ENCODE data around the gene RIC8B.
A peak's percentile ranks its signal among the peaks of the same experiment; 100 is the strongest.

Gene RIC8B

DNA sequence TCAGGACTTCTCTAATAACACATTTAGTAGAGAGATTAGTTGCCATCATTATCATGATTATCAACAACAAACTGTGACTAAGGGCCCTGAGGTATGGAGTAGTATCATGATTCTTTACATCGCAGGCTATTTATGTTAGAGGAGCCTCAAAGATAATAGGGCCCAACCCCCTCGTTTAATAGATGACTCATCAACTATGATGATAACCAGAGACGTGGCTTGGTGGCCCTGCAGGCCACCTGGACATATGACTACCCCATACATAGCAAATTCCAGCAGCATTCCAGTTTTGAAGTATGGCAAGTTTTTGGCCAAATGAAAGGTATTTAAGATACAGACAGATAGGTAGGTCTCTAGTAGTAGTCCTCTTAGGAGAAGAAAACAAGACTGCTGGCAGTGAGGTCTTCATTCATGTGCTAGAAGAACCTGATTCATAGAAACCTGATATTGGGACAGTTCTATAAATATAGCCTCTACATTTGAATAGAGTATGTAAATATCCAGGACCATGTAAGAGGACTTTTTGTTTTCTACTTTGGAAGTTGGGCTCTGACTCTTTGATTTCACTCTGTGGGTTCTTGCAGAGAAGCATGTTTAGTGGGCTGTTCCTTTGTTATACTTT is 5.6 kb downstream of the RIC8B start:
- Histone ChIP-seq H3K4me1 (peaks cover 12% of the 10 kb centered on the region), H3K27me3 (no peaks in the 10 kb centered on the region), H3K36me3 (peaks cover 6% of the 10 kb centered on the region; the same call in 1 of the 2 replicates), H3K4me3 (ENCODE audit: low read depth, low read length) (no peak overlapping the region), H3K9me3 (no peaks in the 10 kb centered on the region)
- TF ChIP-seq, protein P1, sequence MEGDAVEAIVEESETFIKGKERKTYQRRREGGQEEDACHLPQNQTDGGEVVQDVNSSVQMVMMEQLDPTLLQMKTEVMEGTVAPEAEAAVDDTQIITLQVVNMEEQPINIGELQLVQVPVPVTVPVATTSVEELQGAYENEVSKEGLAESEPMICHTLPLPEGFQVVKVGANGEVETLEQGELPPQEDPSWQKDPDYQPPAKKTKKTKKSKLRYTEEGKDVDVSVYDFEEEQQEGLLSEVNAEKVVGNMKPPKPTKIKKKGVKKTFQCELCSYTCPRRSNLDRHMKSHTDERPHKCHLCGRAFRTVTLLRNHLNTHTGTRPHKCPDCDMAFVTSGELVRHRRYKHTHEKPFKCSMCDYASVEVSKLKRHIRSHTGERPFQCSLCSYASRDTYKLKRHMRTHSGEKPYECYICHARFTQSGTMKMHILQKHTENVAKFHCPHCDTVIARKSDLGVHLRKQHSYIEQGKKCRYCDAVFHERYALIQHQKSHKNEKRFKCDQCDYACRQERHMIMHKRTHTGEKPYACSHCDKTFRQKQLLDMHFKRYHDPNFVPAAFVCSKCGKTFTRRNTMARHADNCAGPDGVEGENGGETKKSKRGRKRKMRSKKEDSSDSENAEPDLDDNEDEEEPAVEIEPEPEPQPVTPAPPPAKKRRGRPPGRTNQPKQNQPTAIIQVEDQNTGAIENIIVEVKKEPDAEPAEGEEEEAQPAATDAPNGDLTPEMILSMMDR (IDR thresholded peaks at IDR 0.05; ENCODE audit: low read depth, low read length): no peak
- DNase-seq: peak; percentile 61

DNA sequence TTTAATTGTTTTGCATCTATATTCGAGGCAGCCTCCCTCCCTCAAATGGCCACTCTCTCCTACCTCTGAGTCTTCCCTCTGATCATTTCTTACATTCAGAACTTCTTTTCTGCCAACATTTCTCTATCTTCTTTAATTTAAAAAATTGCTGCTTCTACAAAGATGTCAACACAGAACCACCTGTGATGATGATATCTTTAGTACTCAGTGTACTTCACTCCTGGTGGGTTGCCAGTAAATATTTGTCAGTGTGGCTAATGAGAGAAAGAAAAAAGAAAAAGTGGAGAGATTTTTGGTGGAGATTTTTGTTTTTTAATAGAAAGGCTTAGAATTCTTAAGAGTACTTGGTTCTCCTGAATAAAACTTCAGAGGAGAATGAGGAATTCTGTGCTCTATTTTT is 8.1 kb downstream of the RIC8B start:
- DNase-seq: no peak
- peaks cover 10% of the 10 kb centered on the region for H3K4me1 ChIP-seq
- TF ChIP-seq, protein P1 (IDR thresholded peaks at IDR 0.05; ENCODE audit: low read depth, low read length): no peak
- peaks cover 10% of the 10 kb centered on the region; the same call in 1 of the 2 replicates for H3K36me3 ChIP-seq
- no peaks in the 10 kb centered on the region for H3K27me3 ChIP-seq
- no peaks in the 10 kb centered on the region for H3K9me3 ChIP-seq
- no peak overlapping the region for H3K4me3 ChIP-seq (ENCODE audit: low read depth, low read length)

DNA sequence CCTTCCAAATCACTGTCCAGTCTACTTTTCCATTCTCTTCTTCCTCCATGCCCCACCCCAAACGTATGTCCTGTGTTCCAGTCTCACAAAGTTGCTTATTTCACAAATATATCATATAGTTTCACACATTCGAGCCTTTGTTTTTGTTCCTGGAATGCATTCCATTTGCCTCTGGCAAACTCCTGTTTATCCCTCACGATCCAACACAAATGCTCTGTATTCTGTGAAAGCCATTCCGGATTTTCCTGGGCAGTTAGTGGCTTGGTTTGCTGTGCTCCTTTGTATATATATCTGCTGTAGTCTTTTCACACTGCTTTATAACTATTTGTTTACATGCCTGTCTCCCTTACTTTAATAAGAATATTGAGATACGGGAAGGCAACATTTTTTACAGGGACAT is 9.0 kb downstream of the RIC8B start:
- Histone ChIP-seq H3K36me3 (peaks cover 10% of the 10 kb centered on the region; the same call in 1 of the 2 replicates), H3K27me3 (no peaks in the 10 kb centered on the region), H3K4me1 (peaks cover 10% of the 10 kb centered on the region), H3K4me3 (ENCODE audit: low read depth, low read length) (no peak overlapping the region), H3K9me3 (no peaks in the 10 kb centered on the region)
- DNase-seq: no peak
- TF ChIP-seq, protein P1 (IDR thresholded peaks at IDR 0.05; ENCODE audit: low read depth, low read length): no peak

DNA sequence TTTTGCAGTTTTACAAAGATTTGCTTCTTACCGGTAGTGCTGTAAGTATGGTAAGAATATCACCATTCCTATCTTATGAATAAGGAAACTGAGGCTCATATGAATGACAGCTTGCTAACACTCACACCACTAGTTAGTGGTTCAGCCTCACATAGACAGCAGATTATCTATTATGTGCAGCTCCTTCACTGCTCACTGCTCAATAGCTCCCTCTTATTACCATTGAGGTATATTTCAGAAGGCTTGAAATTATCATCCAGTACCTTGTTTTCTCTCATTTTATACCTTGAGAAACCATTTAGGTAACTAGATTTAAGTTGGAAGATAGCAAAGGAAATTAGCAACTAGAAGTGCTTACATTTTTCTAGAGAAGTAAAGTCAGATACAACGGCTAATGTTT is 15.5 kb downstream of the RIC8B start:
- H3K36me3 ChIP-seq: peaks cover 4% of the 10 kb centered on the region; the same call in 1 of the 2 replicates

DNA sequence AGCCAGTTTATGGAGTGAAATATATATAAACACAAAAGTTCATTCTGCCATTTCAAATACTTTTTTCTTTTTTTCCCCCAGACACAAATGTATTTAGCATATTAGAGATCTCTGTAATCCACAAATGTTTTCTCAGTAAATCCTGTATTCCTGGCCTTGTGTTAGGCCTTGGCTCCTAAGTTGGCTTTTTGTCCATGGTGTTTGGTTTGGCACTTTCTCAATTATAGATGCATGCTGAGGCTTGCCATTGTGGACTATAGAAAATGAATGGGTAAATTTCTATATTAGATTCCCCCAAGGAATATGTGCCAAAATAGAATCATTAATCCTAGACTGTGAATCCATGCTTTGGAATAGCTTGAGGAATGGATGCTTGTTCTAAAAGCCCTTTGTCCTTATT is 17.0 kb downstream of the RIC8B start:
- no peak for DNase-seq
- TF ChIP-seq, protein P1 (IDR thresholded peaks at IDR 0.05; ENCODE audit: low read depth, low read length): no peak
- H3K36me3 ChIP-seq: no peaks in the 10 kb centered on the region; the same call in 1 of the 2 replicates
- H3K4me1 ChIP-seq: no peaks in the 10 kb centered on the region
- no peaks in the 10 kb centered on the region for H3K27me3 ChIP-seq
- no peaks in the 10 kb centered on the region for H3K9me3 ChIP-seq
- H3K4me3 ChIP-seq (ENCODE audit: low read depth, low read length): no peak overlapping the region

More for the DNA sequence above, 15.5 kb downstream of the RIC8B start:
- Histone ChIP-seq H3K4me1 (no peaks in the 10 kb centered on the region), H3K27me3 (no peaks in the 10 kb centered on the region), H3K4me3 (ENCODE audit: low read depth, low read length) (no peak overlapping the region), H3K9me3 (no peaks in the 10 kb centered on the region)
- TF ChIP-seq, protein P1 (IDR thresholded peaks at IDR 0.05; ENCODE audit: low read depth, low read length): peak; percentile 28
- no peak for DNase-seq

DNA sequence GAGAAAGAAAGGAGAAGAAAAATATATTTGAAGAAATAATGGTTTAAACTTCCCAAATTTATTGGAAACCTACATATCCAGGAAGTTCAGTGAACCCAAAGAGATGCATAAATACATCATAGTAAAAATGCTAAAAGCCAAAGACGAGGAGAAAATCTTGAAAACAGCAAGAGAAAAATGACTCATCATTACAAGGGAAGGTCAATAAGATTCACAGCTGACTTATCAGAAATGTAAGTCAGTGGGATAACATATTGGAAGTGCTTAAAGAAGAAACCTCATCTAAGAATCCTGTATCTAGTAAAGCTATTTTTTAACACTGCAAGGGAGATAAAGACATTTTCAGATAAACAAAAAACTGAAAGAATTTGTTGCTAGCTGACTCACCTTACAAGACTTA is 19.9 kb downstream of the RIC8B start:
- TF ChIP-seq, protein P1 (IDR thresholded peaks at IDR 0.05; ENCODE audit: low read depth, low read length): no peak
- H3K36me3 ChIP-seq: no peaks in the 10 kb centered on the region
- H3K27me3 ChIP-seq: no peaks in the 10 kb centered on the region

More for the DNA sequence above, 19.9 kb downstream of the RIC8B start:
- Histone ChIP-seq H3K4me3 (ENCODE audit: low read depth, low read length) (no peak overlapping the region), H3K9me3 (no peaks in the 10 kb centered on the region), H3K4me1 (no peaks in the 10 kb centered on the region)
- DNase-seq: no peak

Data from BE2C (cell line).